Esophagus muscularis mucosa (tissue), 4 donors: ENCODE results near the gene CAP2. TPM values are rescaled to one million over a fixed set of nuclear protein-coding genes. Genes with fewer than 3 reads are reported as not detected.

Source experiments
- DNase-seq: peaks from one replicate; pipeline ENCODE4 v3.0.0-alpha.2; 2017; ENCODE audit errors: extremely low spot score
- H3K27ac ChIP-seq, 4 donors: fragments of 200-600 bp; sonication (generic); replicated peaks in 1 of 4; 1 replicate in 3 of 4; 2 replicates in 1 of 4; pipeline ENCODE4 v1.5.1; 2016 to 2019; ENCODE audit warnings: mild to moderate bottlenecking in 1 of 4
- H3K27me3 ChIP-seq, 4 donors: fragments of 200-600 bp; sonication (generic); one replicate each; pipeline versions ENCODE4 v1.5.1 to v1.6.0; 2016 to 2019
- H3K36me3 ChIP-seq, 4 donors: fragments of 200-600 bp; sonication (generic); one replicate each; pipeline ENCODE4 v1.5.1; 2016 to 2019
- H3K4me1 ChIP-seq, 4 donors: fragments of 200-600 bp; sonication (generic); one replicate each; pipeline ENCODE4 v1.5.1; 2016 to 2019
- H3K4me3 ChIP-seq, 4 donors: fragments of 200-600 bp; sonication (generic); 1 replicate in 2 of 4; 2 replicates in 2 of 4; pipeline ENCODE4 v1.5.1; 2016 to 2019; ENCODE audit warnings: mild to moderate bottlenecking in 4 of 4, moderate library complexity in 1 of 4
- H3K9me3 ChIP-seq, 4 donors: fragments of 200-600 bp; sonication (generic); 1 replicate in 3 of 4; 2 replicates in 1 of 4; pipeline ENCODE4 v1.5.1; 2016 to 2019
- EP300 ChIP-seq: sonication (generic); formaldehyde crosslinking; IDR thresholded peaks from one replicate; pipeline ENCODE4 v1.6.1; 2017; ENCODE audit warnings: antibody characterized with exemption
- POLR2A ChIP-seq: fragments of 450-650 bp; IDR thresholded peaks from one replicate; pipeline ENCODE4 v1.6.1; 2017; ENCODE audit warnings: antibody characterized with exemption, moderate library complexity, mild to moderate bottlenecking, low read depth
- POLR2AphosphoS5 ChIP-seq, 2 donors: sonication (generic); formaldehyde crosslinking; IDR thresholded peaks; one replicate each; pipeline ENCODE4 v1.6.1; 2017; ENCODE audit warnings: antibody characterized with exemption in 2 of 2
- WGBS: methylation state at CpG from one replicate; pipeline ENCODE4 v1.1.5; 2018; 5-methylcytosine and 5-hydroxymethylcytosine counted together
- intact Hi-C: fragments of 100-400 bp; cut with DNase I; formaldehyde crosslinking; loops from one replicate; pipeline ENCODE4 v1.15.1; 2023
- total RNA-seq, 4 donors: library from RNA; depleted of rRNA; stranded (reverse); fragments of >200 nt; gene quantifications; one replicate each; pipeline versions ENCODE4 v1.1.0 to v1.2.1, GENCODE V29; 2016
- TF ChIP-seq, protein P1 (sequence below), 3 experiments: fragments of 200-600 bp in 2 of 3; fragments of 450-650 bp in 1 of 3; sonication (generic) in 2 of 3; IDR thresholded peaks; one replicate each; pipeline ENCODE4 v1.5.1; 2017 to 2019; ENCODE audit warnings: antibody characterized with exemption in 3 of 3, mild to moderate bottlenecking in 2 of 3, moderate library complexity in 1 of 3

CAP2 gene
- total RNA-seq, 4 donors from 2014 or later: 38.3 to 55.6 (median 55.1) TPM

DNA sequence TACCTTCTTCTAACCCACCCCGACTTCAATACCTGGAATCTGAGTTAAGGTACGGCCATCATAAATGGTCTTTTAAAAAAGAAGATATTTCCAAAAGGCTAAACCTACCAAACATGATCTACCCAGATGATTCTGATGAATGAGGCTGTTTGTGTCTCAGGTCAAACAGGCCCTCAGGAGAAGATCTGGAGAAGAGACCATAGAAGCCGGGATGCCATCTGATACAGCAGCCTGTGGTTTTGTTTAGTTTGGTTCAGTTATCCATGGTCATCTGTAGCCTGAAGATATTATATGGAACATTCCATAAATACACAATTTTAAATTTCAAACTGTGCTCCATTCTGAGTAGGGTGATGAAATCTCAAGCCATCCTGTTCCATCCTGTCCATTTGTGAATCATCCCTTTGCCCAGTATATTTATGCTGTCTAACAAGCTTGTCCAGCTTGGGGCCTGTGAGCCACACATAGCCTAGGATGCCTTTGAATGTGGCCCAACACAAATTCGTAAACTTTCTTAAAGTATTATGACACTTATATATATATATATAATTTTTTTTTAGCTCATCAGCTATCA lies 4.0 kb upstream of the CAP2 start:
- Histone ChIP-seq H3K4me3 (no peak overlapping the region), H3K4me1 (peaks cover 0 to 25% (median 12%) of the 10 kb centered on the region in 4 donors), H3K27me3 (no peaks in the 10 kb centered on the region), H3K27ac (no peak overlapping the region), H3K9me3 (no peaks in the 10 kb centered on the region), H3K36me3 (no peaks in the 10 kb centered on the region)
- intact Hi-C loops: no loop called here
- no peak for DNase-seq
- WGBS: 91% methylated on average over 4 of the region's 4 CpGs
- TF ChIP-seq, protein P1, sequence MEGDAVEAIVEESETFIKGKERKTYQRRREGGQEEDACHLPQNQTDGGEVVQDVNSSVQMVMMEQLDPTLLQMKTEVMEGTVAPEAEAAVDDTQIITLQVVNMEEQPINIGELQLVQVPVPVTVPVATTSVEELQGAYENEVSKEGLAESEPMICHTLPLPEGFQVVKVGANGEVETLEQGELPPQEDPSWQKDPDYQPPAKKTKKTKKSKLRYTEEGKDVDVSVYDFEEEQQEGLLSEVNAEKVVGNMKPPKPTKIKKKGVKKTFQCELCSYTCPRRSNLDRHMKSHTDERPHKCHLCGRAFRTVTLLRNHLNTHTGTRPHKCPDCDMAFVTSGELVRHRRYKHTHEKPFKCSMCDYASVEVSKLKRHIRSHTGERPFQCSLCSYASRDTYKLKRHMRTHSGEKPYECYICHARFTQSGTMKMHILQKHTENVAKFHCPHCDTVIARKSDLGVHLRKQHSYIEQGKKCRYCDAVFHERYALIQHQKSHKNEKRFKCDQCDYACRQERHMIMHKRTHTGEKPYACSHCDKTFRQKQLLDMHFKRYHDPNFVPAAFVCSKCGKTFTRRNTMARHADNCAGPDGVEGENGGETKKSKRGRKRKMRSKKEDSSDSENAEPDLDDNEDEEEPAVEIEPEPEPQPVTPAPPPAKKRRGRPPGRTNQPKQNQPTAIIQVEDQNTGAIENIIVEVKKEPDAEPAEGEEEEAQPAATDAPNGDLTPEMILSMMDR (IDR thresholded peaks at IDR 0.05): no peak
- TF ChIP-seq POLR2A (no peak), POLR2AphosphoS5 (IDR thresholded peaks at IDR 0.05) (no peak), EP300 (no peak)

DNA sequence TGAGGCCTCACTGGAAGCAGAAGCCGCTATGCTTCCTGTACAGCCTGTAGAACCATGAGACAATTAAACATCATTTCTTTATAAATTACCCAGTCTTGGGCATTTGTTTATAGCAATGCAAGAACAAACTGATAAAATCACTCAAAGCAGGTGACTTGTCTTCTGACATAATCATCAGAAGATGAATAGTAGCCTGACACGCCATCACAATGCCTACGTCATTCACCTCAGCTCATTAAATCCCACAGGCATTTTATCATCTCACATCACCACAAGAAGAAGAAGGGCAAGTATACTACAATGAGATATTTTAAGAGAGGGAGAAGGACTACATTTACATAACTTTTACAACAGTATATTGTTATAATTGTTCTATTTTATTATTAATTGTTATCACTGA lies 3.1 kb upstream of the CAP2 start:
- Histone ChIP-seq H3K27ac (no peak overlapping the region), H3K4me3 (no peak overlapping the region), H3K27me3 (no peaks in the 10 kb centered on the region), H3K36me3 (no peaks in the 10 kb centered on the region), H3K9me3 (no peaks in the 10 kb centered on the region), H3K4me1 (peaks cover 0 to 34% (median 21%) of the 10 kb centered on the region in 4 donors)
- WGBS: 95% methylated on average over 3 of the region's 3 CpGs
- TF ChIP-seq, protein P1 (IDR thresholded peaks at IDR 0.05): no peak
- TF ChIP-seq EP300 (no peak), POLR2AphosphoS5 (IDR thresholded peaks at IDR 0.05) (no peak), POLR2A (no peak)
- intact Hi-C loops: loop anchor here (5.0 kb wide), 1 partner anchor 108 kb away; the partner anchor contains the start of gene RBM24
- no peak for DNase-seq

DNA sequence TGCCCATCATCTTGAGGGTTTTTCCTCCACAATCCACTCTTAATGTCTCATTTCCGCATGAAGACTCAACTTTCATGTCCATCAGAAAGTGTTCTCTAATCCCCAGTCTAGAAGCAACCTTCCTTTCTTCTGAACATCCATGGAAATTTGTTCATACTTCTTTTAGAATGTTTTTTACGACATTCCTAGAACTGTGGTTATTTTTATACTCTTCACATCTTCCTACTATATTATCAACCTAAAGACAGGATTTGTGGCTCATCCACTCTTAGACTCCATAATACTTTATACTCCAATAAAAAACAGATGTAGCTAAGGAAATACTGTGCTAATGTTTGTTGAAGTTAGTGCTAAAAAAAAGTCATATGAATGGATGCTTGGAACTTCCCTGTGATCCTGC lies 1.4 kb upstream of the CAP2 start:
- Histone ChIP-seq H3K4me3 (no peak overlapping the region), H3K27me3 (no peaks in the 10 kb centered on the region), H3K36me3 (no peaks in the 10 kb centered on the region), H3K27ac (no peak overlapping the region), H3K4me1 (peaks cover 0 to 34% (median 24%) of the 10 kb centered on the region in 4 donors), H3K9me3 (no peaks in the 10 kb centered on the region)
- intact Hi-C loops: loop anchor here (5.0 kb wide), 1 partner anchor 110 kb away; the partner anchor contains the start of gene RBM24
- TF ChIP-seq, protein P1 (IDR thresholded peaks at IDR 0.05): no peak
- no peak for TF ChIP-seq EP300
- TF ChIP-seq POLR2AphosphoS5 (IDR thresholded peaks at IDR 0.05): no peak
- TF ChIP-seq POLR2A: no peak
- 94% methylated on average over 2 of the region's 2 CpGs for WGBS
- DNase-seq: no peak

GRCh38 chr6:17393892-17394631 lies 667 bp downstream of the CAP2 start:
- Histone ChIP-seq H3K9me3 (no peaks in the 10 kb centered on the region), H3K27me3 (no peaks in the 10 kb centered on the region), H3K27ac (peak overlapping the region; percentile 92 to 96 (median 94)), H3K4me3 (peak overlapping the region; percentile 80 to 98 (median 88)), H3K4me1 (peaks cover 0 to 52% (median 35%) of the 10 kb centered on the region in 4 donors), H3K36me3 (no peaks in the 10 kb centered on the region)
- 2% methylated on average over 19 of the region's 55 CpGs for WGBS
- intact Hi-C loops: loop anchor here (5.0 kb wide), 1 partner anchor 112 kb away; the partner anchor contains the start of gene RBM24
- peak in 1 of 2 donors; percentile 42 for TF ChIP-seq POLR2AphosphoS5 (IDR thresholded peaks at IDR 0.05)
- TF ChIP-seq, protein P1 (IDR thresholded peaks at IDR 0.05): no peak
- DNase-seq: no peak
